Neural progenitor cell (in vitro differentiated cells): ENCODE measurements around the gene ZFHX3. TPM values are rescaled to one million over a fixed set of nuclear protein-coding genes. Genes with fewer than 3 reads are reported as not detected.

Source experiments
- DNase-seq: peaks from one replicate; pipeline ENCODE4 v3.0.0-alpha.2; 2016; ENCODE audit warnings: low spot score
- H2AFZ ChIP-seq: fragments of 200-600 bp; sonication (generic); replicated peaks from 2 replicates; pipeline ENCODE4 v1.6.1; 2016; ENCODE audit warnings: antibody characterized with exemption
- H3F3A ChIP-seq: fragments of 200-600 bp; sonication (generic); 2 replicates; pipeline ENCODE4 v1.6.1; 2016; ENCODE audit warnings: antibody characterized with exemption, low read depth
- H3K27ac ChIP-seq: fragments of 200-600 bp; sonication (generic); 2 replicates; pipeline ENCODE4 v1.5.1; 2016; ENCODE audit warnings: mild to moderate bottlenecking
- H3K27me3 ChIP-seq: fragments of 200-600 bp; sonication (generic); 2 replicates; pipeline ENCODE4 v1.6.1; 2016; ENCODE audit warnings: mild to moderate bottlenecking, moderate library complexity
- H3K36me3 ChIP-seq: fragments of 200-600 bp; sonication (generic); 2 replicates; pipeline ENCODE4 v1.5.1; 2016
- H3K4me1 ChIP-seq: fragments of 200-600 bp; sonication (generic); 2 replicates; pipeline ENCODE4 v1.6.1; 2016; ENCODE audit warnings: mixed run types
- H3K4me2 ChIP-seq: fragments of 200-600 bp; sonication (generic); 2 replicates; pipeline ENCODE4 v1.6.1; 2016
- H3K4me3 ChIP-seq: fragments of 200-600 bp; sonication (generic); 2 replicates; pipeline ENCODE4 v1.5.1; 2016
- H3K79me2 ChIP-seq: fragments of 200-600 bp; sonication (generic); 2 replicates; pipeline ENCODE4 v1.6.1; 2016; ENCODE audit warnings: low read depth
- H3K9ac ChIP-seq: fragments of 200-600 bp; sonication (generic); 2 replicates; pipeline ENCODE4 v1.6.1; 2016
- H3K9me3 ChIP-seq: fragments of 200-600 bp; sonication (generic); 2 replicates; pipeline ENCODE4 v1.5.1; 2016; ENCODE audit warnings: low read depth
- H4K20me1 ChIP-seq: fragments of 200-600 bp; sonication (generic); 2 replicates; pipeline ENCODE4 v1.6.1; 2016; ENCODE audit warnings: low read depth
- H3K27ac Mint-ChIP-seq: 3 replicates; pipeline ENCODE4 v1.8.0; 2021; ENCODE audit warnings: mixed read lengths
- H3K27me3 Mint-ChIP-seq: 2 replicates; pipeline ENCODE4 v1.8.0; 2022; ENCODE audit warnings: low read depth, mild to moderate bottlenecking, inconsistent platforms, moderate library complexity, mixed read lengths; ENCODE audit not compliant: insufficient read depth
- H3K36me3 Mint-ChIP-seq: 3 replicates; pipeline ENCODE4 v1.8.0; 2021; ENCODE audit warnings: mixed read lengths
- H3K4me1 Mint-ChIP-seq: 3 replicates; pipeline ENCODE4 v1.8.0; 2021; ENCODE audit warnings: mixed read lengths
- H3K4me3 Mint-ChIP-seq: 3 replicates; pipeline ENCODE4 v1.8.0; 2021; ENCODE audit warnings: mild to moderate bottlenecking, moderate library complexity, mixed read lengths
- H3K9me3 Mint-ChIP-seq: 3 replicates; pipeline ENCODE4 v1.8.0; 2020; ENCODE audit warnings: mixed read lengths
- CTCF ChIP-seq: fragments of 200-600 bp; sonication (generic); IDR thresholded peaks from 2 replicates; pipeline ENCODE4 v1.5.1; 2017; ENCODE audit warnings: antibody characterized with exemption, mild to moderate bottlenecking
- EZH2 ChIP-seq: fragments of 200-600 bp; sonication (generic); IDR thresholded peaks from 2 replicates; pipeline ENCODE4 v1.6.1; 2017; ENCODE audit warnings: antibody characterized with exemption, mild to moderate bottlenecking, moderate library complexity
- EZH2phosphoT487 ChIP-seq: fragments of 200-600 bp; sonication (generic); IDR thresholded peaks from 2 replicates; pipeline ENCODE4 v1.6.1; 2017; ENCODE audit warnings: antibody characterized with exemption
- small RNA-seq: library from RNA; depleted of rRNA; stranded (forward); fragments of <200 nt; gene quantifications from one replicate; pipeline ENCODE3, GENCODE V24; 2015
- total RNA-seq: library from RNA; depleted of rRNA; stranded (reverse); fragments of >200 nt; gene quantifications from 2 replicates; pipeline ENCODE4 v1.2.3, GENCODE V29; 2015; ENCODE audit warnings: low replicate concordance

Gene ZFHX3
- total RNA-seq, 1 donor from 2014 or later = 2.4 TPM

DNA sequence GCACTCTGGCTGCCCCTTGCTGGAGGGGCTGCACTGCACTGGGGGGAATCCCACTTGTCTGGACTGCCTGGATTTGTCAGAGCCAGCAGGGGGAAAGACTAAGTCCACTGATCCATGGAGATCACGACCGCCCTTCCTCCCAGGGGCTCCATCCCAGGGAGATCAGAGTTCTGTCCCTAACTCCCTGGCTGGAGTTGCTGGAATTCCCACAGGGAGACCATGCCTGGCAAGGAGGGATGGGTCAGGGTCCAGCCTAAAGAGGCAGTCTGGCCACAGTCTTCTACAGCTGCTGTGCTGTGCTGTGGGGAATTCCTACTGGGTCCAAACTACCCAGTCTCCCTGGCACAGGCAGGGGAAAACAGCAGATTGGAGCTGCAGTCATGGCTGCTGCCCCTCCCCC, 311.9 kb downstream of the ZFHX3 start:
- DNase-seq = peak; percentile 18
- peaks cover 19% of the 10 kb centered on the region for H3K4me1 ChIP-seq

More for the DNA sequence above, 311.9 kb downstream of the ZFHX3 start:
- Histone ChIP-seq H3K4me2 (peak overlapping the region; percentile 29), H3K9ac (no peak overlapping the region), H3K27ac (no peak overlapping the region), H3K79me2 (no peaks in the 10 kb centered on the region), H3K4me3 (no peak overlapping the region), H3F3A (no peaks in the 10 kb centered on the region), H2AFZ (no peak overlapping the region), H3K9me3 (no peaks in the 10 kb centered on the region), H3K27me3 (no peaks in the 10 kb centered on the region), H4K20me1 (no peaks in the 10 kb centered on the region), H3K36me3 (no peaks in the 10 kb centered on the region)
- peaks cover 38% of the 10 kb centered on the region for H3K9me3 Mint-ChIP-seq
- peaks cover 4% of the 10 kb centered on the region for H3K27me3 Mint-ChIP-seq
- H3K36me3 Mint-ChIP-seq = peaks cover 27% of the 10 kb centered on the region
- H3K4me3 Mint-ChIP-seq = no peak overlapping the region
- peaks cover 3% of the 10 kb centered on the region for H3K4me1 Mint-ChIP-seq
- H3K27ac Mint-ChIP-seq = no peak overlapping the region
- TF ChIP-seq EZH2phosphoT487 = no peak
- TF ChIP-seq EZH2 = no peak
- TF ChIP-seq CTCF = no peak

Small RNA genes lying within 50 kb of the gene (small RNA-seq; reads per million reads assigned to genes)
- gene AC002044.1 (not detected), gene RNU7-71P (not detected)
